Testis (tissue), 3 donors: ENCODE results near the gene ULK4. TPM values are rescaled to one million over a fixed set of nuclear protein-coding genes. Genes with fewer than 3 reads are reported as not detected.
"Not testable (repeated sequence)": the region's sequence is repeated elsewhere in the genome, so short reads cannot be mapped to it uniquely, and the experiment has no call there.

Experiments used
- DNase-seq: peaks from one replicate; pipeline ENCODE4 v3.0.0-alpha.2; 2019
- H3K27ac ChIP-seq, 2 donors: fragments of 200-600 bp; sonication (generic); one replicate each; pipeline ENCODE4 v1.5.1; 2019
- H3K27me3 ChIP-seq: fragments of 200-600 bp; sonication (generic); one replicate; pipeline ENCODE4 v1.5.1; 2019
- H3K36me3 ChIP-seq: fragments of 200-600 bp; sonication (generic); one replicate; pipeline ENCODE4 v1.5.1; 2017; ENCODE audit warnings: low read depth; ENCODE audit errors: missing control alignments
- H3K4me1 ChIP-seq: fragments of 200-600 bp; sonication (generic); one replicate; pipeline ENCODE4 v1.5.1; 2019
- H3K4me3 ChIP-seq, 2 donors: fragments of 200-600 bp; sonication (generic); one replicate each; pipeline ENCODE4 v1.5.1; 2017 to 2019
- H3K9me3 ChIP-seq: fragments of 200-600 bp; sonication (generic); one replicate; pipeline ENCODE4 v1.5.1; 2017
- POLR2A ChIP-seq: fragments of 450-650 bp; IDR thresholded peaks from one replicate; pipeline ENCODE4 v1.6.1; 2017; ENCODE audit warnings: antibody characterized with exemption, mild to moderate bottlenecking, moderate library complexity
- WGBS, 2 donors: methylation state at CpG; one replicate each; pipeline ENCODE4 v1.1.5; 2018; 5-methylcytosine and 5-hydroxymethylcytosine counted together
- intact Hi-C: fragments of 100-400 bp; cut with DNase I; formaldehyde crosslinking; loops from one replicate; pipeline ENCODE4 v1.15.1; 2023; ENCODE audit warnings: low total_unique reads
- polyA plus RNA-seq: library from polyadenylated mRNA; stranded (reverse); fragments of 350-450 nt; fragmentation: Illumina TruSeq; extraction: RNeasy Lipid Tissue Mini Kit (QIAGEN cat#74804); gene quantifications from one replicate; pipeline ENCODE4 v1.2.3, GENCODE V29; 2014; ENCODE audit warnings: low read depth, low replicate concordance; ENCODE audit not compliant: insufficient read depth
- total RNA-seq, 2 donors: library from RNA; depleted of rRNA; stranded (reverse); fragments of >200 nt; gene quantifications; one replicate each; pipeline ENCODE4 v1.2.3, GENCODE V29; 2016
- TF ChIP-seq, protein P1 (sequence below), 3 experiments: fragments of 450-650 bp in 2 of 3; fragments of 200-600 bp in 1 of 3; sonication (generic) in 1 of 3; IDR thresholded peaks; one replicate each; pipeline ENCODE4 v1.5.1; 2016 to 2019; ENCODE audit warnings: antibody characterized with exemption in 3 of 3, mild to moderate bottlenecking in 2 of 3, moderate library complexity in 1 of 3

Gene ULK4
- total and polyA plus RNA-seq, 3 donors from 2014 or later = 45.7 to 91.6 (median 47.4) TPM

- 90 to 94% methylated on average over 6 of the region's 6 CpGs for WGBS, 2 donors
- Histone ChIP-seq H3K9me3 (no peaks in the 10 kb centered on the region), H3K4me3 (no peak overlapping the region), H3K27ac (no peak overlapping the region), H3K36me3 (no peaks in the 10 kb centered on the region), H3K27me3 (no peaks in the 10 kb centered on the region), H3K4me1 (no peaks in the 10 kb centered on the region)
- DNase-seq = no peak
- intact Hi-C loops = no loop called here
- TF ChIP-seq, protein P1, sequence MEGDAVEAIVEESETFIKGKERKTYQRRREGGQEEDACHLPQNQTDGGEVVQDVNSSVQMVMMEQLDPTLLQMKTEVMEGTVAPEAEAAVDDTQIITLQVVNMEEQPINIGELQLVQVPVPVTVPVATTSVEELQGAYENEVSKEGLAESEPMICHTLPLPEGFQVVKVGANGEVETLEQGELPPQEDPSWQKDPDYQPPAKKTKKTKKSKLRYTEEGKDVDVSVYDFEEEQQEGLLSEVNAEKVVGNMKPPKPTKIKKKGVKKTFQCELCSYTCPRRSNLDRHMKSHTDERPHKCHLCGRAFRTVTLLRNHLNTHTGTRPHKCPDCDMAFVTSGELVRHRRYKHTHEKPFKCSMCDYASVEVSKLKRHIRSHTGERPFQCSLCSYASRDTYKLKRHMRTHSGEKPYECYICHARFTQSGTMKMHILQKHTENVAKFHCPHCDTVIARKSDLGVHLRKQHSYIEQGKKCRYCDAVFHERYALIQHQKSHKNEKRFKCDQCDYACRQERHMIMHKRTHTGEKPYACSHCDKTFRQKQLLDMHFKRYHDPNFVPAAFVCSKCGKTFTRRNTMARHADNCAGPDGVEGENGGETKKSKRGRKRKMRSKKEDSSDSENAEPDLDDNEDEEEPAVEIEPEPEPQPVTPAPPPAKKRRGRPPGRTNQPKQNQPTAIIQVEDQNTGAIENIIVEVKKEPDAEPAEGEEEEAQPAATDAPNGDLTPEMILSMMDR (IDR thresholded peaks at IDR 0.05) = no peak
- no peak for TF ChIP-seq POLR2A
These were observed 95.6 kb downstream of the ULK4 start for GRCh38 chr3:41866298-41866697.

DNA sequence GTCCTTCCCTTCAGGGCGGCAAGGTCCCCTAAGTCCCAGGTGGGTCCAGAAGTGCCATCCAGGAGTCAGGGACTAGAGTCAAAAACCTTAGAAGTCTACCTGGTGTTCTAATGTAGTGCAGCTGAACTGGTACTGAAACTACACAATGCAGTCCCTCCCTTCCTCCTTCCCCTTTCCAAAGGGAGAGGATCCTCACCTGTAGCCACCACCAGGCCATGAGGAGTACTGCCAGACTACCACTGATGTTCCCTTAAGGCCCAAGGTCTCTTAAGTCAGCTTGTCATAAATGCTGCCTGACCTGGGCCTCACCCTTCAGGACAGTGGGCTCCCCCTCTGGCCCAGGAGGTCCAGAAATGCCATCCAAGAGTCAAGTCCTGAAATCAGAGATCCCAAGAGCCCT is 98.9 kb downstream of the ULK4 start:
- no peak for DNase-seq
- H3K27me3 ChIP-seq = no peaks in the 10 kb centered on the region
- no peaks in the 10 kb centered on the region for H3K4me1 ChIP-seq
- WGBS, 2 donors = 100% methylated on average over 1 of the region's 1 CpG; no CpG with 5 or more reads in 1 of the 2 donors
- H3K4me3 ChIP-seq = no peak overlapping the region
- no peaks in the 10 kb centered on the region for H3K36me3 ChIP-seq
- no peaks in the 10 kb centered on the region for H3K9me3 ChIP-seq
- TF ChIP-seq, protein P1 (IDR thresholded peaks at IDR 0.05) = no peak
- TF ChIP-seq POLR2A = no peak
- intact Hi-C loops = no loop called here
- H3K27ac ChIP-seq = no peak overlapping the region

DNA sequence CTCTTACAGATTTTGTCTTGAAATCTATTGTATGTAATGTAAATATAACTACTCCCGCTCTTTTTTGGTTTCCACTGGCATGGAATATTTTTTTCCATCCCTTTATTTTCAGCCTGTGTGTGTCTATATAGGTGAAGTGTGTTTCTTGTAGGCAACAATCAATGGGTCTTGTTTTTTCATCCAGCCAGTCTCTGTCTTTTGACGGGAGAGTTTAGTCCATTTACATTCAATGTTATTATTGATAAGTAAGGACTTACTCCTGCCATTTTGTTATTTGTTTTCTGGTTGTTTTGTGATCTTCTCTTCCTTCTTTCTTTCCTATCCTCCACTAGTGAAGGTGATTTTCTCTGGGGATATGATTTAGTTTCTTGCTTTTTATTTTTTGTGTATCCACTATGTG is 101.4 kb downstream of the ULK4 start:
- DNase-seq, H3K27ac ChIP-seq, H3K9me3 ChIP-seq, H3K4me1 ChIP-seq, H3K36me3 ChIP-seq, H3K4me3 ChIP-seq, intact Hi-C loops, H3K27me3 ChIP-seq: not testable (repeated sequence)
- 95 to 97% methylated on average over 2 of the region's 2 CpGs for WGBS, 2 donors

DNA sequence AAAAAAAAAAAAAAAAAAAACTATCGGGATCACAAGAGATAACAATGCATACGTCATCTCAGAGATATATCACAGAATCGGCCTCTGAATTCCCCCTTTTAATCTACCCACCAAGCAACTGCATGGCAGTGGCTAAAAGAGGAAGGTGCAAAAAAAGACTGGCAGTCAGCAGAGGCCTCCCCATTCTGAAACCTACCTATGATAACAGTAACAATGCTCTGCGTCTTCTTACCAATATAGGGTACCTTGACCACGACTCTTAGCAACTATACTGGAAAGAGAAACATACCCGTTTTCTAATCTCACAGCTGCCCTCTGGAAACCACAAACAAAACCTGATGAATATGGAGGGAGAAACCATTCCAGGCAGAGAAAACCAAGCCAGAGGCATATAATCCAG is 106.9 kb downstream of the ULK4 start:
- no peaks in the 10 kb centered on the region for H3K27me3 ChIP-seq
- no peak overlapping the region for H3K4me3 ChIP-seq
- DNase-seq = no peak
- WGBS, 2 donors = 92 to 94% methylated on average over 6 of the region's 6 CpGs
- no peaks in the 10 kb centered on the region for H3K9me3 ChIP-seq
- intact Hi-C loops = no loop called here
- no peak overlapping the region for H3K27ac ChIP-seq
- H3K4me1 ChIP-seq = no peaks in the 10 kb centered on the region
- H3K36me3 ChIP-seq = no peaks in the 10 kb centered on the region
- TF ChIP-seq, protein P1 (IDR thresholded peaks at IDR 0.05) = no peak
- TF ChIP-seq POLR2A = no peak

- intact Hi-C loops = no loop called here
- Histone ChIP-seq H3K36me3 (no peaks in the 10 kb centered on the region), H3K27me3 (no peaks in the 10 kb centered on the region), H3K9me3 (no peaks in the 10 kb centered on the region), H3K4me1 (no peaks in the 10 kb centered on the region), H3K27ac (no peak overlapping the region), H3K4me3 (no peak overlapping the region)
- TF ChIP-seq, protein P1 (IDR thresholded peaks at IDR 0.05) = no peak
- no peak for TF ChIP-seq POLR2A
- 82 to 90% methylated on average over 5 of the region's 5 CpGs for WGBS, 2 donors
- no peak for DNase-seq
These were observed 108.2 kb downstream of the ULK4 start for GRCh38 chr3:41853540-41854196.
